Body of pancreas (tissue), 4 donors: Measurements from ENCODE around the gene CFAP107.

Experiments used
- POLR2A ChIP-seq, 3 donors: fragments of 450-650 bp; IDR thresholded peaks; one replicate each; pipeline ENCODE4 v1.6.1; 2016; ENCODE audit warnings: antibody characterized with exemption in 3 of 3, mild to moderate bottlenecking in 2 of 3
- TF ChIP-seq, protein P1 (sequence below), 7 experiments: fragments of 450-650 bp in 4 of 7; fragments of 200-600 bp in 3 of 7; sonication (generic) in 3 of 7; IDR thresholded peaks; one replicate each; pipeline ENCODE4 v1.5.1; 2016 to 2019; ENCODE audit warnings: antibody characterized with exemption in 7 of 7

DNA sequence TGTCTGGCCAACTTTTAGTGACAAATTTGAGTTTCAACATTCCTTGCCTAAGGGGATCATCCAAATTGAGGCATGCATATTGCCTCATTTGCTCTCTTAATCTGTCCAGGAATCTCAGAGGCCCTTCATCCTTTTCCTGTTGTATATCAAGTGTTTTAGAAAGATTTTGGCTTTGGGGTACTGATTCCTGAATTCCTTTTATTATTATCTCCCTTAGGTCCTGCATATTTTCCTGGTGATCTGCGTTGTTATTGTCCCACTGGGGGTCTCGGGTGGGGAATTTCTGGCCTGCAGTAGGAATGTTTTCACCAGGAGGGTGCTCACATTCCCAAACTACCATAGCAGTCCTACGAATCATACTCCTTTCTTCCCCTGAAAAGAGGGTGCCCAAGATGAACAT, 34.5 kb upstream of the CFAP107 start:
- TF ChIP-seq, protein P1, sequence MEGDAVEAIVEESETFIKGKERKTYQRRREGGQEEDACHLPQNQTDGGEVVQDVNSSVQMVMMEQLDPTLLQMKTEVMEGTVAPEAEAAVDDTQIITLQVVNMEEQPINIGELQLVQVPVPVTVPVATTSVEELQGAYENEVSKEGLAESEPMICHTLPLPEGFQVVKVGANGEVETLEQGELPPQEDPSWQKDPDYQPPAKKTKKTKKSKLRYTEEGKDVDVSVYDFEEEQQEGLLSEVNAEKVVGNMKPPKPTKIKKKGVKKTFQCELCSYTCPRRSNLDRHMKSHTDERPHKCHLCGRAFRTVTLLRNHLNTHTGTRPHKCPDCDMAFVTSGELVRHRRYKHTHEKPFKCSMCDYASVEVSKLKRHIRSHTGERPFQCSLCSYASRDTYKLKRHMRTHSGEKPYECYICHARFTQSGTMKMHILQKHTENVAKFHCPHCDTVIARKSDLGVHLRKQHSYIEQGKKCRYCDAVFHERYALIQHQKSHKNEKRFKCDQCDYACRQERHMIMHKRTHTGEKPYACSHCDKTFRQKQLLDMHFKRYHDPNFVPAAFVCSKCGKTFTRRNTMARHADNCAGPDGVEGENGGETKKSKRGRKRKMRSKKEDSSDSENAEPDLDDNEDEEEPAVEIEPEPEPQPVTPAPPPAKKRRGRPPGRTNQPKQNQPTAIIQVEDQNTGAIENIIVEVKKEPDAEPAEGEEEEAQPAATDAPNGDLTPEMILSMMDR (IDR thresholded peaks at IDR 0.05) = no peak
- no peak for TF ChIP-seq POLR2A (IDR thresholded peaks at IDR 0.05)
